ENCODE results near the gene DEGS2.

DNA sequence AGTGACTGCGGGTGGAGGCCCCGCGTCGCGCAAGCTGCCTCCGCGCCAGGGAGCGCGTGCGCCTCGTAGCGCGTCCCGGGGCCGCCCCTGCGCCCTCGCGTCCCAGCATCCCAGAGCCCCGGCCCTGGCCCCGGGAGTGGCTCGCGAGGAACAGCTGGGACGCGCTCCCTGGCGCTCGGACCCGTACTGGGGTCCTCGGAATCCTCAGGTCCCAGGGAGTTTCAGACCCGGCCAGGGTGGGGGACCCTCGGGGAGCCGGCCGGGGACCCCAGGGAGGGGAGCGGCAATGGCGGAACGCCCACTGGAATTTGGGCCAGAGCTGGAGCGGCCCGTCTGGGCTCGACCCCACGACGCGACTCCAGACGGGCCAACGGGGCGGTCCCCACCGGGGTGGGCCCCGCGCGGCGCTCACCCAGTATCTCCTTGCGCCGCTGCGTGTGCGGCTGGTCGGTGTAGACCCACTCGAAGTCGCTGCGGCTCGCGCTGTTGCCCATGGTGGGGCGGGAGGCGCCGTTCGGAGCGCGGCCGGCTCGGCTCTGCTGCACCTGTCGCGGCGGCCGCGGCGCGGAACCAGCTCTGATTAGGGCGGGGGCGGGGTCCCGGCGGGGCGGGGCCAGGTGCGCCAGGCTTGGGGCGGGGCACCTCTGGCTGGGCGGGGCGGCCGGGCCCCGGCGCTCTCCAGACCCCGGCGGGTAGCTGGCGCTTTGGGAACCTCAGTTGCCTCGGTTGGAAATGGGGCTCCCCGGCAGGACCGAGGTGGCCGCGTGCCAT is at the start of gene DEGS2:
- TF ChIP-seq, protein P1, sequence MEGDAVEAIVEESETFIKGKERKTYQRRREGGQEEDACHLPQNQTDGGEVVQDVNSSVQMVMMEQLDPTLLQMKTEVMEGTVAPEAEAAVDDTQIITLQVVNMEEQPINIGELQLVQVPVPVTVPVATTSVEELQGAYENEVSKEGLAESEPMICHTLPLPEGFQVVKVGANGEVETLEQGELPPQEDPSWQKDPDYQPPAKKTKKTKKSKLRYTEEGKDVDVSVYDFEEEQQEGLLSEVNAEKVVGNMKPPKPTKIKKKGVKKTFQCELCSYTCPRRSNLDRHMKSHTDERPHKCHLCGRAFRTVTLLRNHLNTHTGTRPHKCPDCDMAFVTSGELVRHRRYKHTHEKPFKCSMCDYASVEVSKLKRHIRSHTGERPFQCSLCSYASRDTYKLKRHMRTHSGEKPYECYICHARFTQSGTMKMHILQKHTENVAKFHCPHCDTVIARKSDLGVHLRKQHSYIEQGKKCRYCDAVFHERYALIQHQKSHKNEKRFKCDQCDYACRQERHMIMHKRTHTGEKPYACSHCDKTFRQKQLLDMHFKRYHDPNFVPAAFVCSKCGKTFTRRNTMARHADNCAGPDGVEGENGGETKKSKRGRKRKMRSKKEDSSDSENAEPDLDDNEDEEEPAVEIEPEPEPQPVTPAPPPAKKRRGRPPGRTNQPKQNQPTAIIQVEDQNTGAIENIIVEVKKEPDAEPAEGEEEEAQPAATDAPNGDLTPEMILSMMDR (IDR thresholded peaks at IDR 0.05), result no peak
- TF ChIP-seq EP300 (IDR thresholded peaks at IDR 0.05), result no peak
- TF ChIP-seq POLR2A (IDR thresholded peaks at IDR 0.05), result no peak
- no peak for TF ChIP-seq POLR2AphosphoS5 (IDR thresholded peaks at IDR 0.05)

All from gastroesophageal sphincter (tissue), 3 donors.